ENCODE data around the gene KIF5A.

KIF5A gene

DNA sequence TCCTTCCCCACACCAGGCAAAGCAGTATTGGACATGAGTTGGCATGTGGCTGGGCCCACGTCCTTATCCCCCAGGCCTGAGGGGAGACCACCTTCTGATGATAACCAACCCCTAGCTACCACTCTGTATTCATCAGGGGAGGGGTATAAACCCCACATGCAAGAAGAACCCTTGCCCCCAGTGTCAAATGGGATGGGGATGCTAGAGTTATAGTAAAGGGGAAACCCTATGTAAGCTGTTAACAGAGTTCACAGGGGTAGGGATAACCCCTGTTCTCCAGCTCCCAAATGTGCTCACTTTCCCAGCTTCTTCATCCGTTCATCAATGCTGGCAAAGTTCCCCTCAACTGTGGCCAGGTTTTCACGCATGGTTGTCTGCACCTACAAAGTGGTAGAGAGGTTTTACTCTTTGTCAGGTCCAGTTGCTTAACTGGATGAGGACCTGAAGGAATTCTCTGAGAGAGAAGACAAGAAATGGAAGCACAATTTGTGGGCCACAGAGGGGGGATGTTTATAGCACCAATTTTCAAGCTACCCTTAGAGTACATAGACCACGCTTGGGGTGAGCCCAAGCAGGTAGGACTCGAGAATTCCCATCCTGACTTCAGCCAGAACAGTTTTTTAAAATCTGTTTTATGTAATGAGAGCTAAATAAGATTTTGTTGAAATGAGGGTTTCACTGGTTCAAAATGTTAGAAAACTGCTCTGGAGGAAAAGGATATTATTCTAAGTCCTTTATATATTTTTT is 19.3 kb upstream of the KIF5A start:
- H3K4me3 ChIP-seq (replicated peaks; ENCODE audit: low read depth, low read length), result no peak overlapping the region
- DNase-seq (ENCODE audit: extremely low read depth, low read depth), result no peak
- TF ChIP-seq, protein P1, sequence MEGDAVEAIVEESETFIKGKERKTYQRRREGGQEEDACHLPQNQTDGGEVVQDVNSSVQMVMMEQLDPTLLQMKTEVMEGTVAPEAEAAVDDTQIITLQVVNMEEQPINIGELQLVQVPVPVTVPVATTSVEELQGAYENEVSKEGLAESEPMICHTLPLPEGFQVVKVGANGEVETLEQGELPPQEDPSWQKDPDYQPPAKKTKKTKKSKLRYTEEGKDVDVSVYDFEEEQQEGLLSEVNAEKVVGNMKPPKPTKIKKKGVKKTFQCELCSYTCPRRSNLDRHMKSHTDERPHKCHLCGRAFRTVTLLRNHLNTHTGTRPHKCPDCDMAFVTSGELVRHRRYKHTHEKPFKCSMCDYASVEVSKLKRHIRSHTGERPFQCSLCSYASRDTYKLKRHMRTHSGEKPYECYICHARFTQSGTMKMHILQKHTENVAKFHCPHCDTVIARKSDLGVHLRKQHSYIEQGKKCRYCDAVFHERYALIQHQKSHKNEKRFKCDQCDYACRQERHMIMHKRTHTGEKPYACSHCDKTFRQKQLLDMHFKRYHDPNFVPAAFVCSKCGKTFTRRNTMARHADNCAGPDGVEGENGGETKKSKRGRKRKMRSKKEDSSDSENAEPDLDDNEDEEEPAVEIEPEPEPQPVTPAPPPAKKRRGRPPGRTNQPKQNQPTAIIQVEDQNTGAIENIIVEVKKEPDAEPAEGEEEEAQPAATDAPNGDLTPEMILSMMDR (IDR thresholded peaks at IDR 0.05; ENCODE audit: low read depth, low read length, missing control alignments), result no peak

DNA sequence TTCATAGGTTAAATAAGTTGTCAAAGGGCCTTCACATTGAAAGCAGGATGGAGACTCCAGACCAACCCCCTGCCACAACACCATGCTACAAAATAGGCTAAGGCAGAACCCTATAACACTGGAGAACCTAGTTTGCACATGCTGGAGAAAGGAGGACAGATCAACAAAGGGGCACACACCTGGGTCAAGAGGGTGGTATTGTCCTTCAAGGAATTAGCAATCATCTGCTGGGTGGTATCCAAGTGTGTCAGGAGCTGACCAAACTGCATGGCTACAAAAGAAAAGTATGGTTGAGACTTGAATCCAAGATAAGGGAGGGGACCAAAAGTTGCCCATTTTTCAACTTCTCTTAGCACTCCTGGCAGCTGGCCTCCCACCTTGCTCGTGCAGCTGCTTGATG is 18.0 kb upstream of the KIF5A start:
- H3K4me3 ChIP-seq (replicated peaks; ENCODE audit: low read depth, low read length), result no peak overlapping the region
- TF ChIP-seq, protein P1 (IDR thresholded peaks at IDR 0.05; ENCODE audit: low read depth, low read length, missing control alignments), result no peak
- DNase-seq (ENCODE audit: extremely low read depth, low read depth), result no peak

- H3K4me3 ChIP-seq (replicated peaks; ENCODE audit: low read depth, low read length), result no peak overlapping the region
- DNase-seq (ENCODE audit: extremely low read depth, low read depth), result no peak
- TF ChIP-seq, protein P1 (IDR thresholded peaks at IDR 0.05; ENCODE audit: low read depth, low read length, missing control alignments), result no peak
Measured at GRCh38 chr12:57533108-57533507, 16.7 kb upstream of the KIF5A start.

DNA sequence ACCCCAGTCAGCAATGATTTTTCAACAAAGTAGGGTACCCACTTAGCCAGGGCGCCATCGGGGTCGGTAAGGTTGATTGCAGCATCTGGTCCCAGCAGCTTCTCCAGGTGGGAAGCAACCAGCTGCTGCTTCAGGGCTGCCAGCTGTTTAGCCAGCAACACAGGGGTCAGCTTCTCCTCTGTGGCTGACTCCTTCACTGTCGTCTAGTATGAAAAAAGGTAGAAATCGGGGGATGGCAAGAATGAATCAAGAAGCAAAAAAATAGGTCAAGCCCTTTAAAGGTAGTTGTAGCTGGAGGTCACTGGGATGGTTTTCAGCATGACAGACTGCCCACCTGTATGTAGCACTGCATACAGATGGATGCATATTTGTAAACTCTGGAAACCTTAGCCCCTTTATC is 15.6 kb upstream of the KIF5A start:
- DNase-seq (ENCODE audit: extremely low read depth, low read depth), result no peak
- no peak overlapping the region for H3K4me3 ChIP-seq (replicated peaks; ENCODE audit: low read depth, low read length)
- TF ChIP-seq, protein P1 (IDR thresholded peaks at IDR 0.05; ENCODE audit: low read depth, low read length, missing control alignments), result no peak

DNA sequence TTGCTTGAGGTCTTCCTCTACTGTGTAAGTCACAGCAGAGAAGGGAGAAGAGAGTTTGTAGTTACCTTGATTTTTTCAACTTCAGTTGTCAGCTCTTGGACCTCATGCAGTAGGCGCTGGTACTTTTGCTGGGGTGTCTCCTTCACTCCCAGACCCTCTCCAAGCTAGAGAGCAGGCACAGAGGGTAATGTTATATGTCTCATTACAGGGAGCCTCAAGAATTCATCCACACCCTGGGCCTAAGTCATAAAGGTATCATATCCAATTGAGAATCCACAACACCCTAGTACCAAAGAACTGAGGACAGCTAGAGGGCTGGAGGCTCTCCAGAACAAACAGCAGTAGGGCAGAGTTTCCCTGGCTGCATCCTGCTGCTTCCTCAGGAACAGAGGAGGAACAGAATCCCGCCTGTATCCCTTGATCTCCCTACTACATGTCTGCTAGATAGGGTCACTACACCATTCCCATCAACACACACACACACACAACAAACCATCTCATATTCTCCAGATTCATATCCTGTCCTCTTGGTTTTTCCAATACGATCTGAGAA is 14.8 kb upstream of the KIF5A start:
- TF ChIP-seq, protein P1 (IDR thresholded peaks at IDR 0.05; ENCODE audit: low read depth, low read length, missing control alignments), result no peak
- DNase-seq (ENCODE audit: extremely low read depth, low read depth), result no peak
- no peak overlapping the region for H3K4me3 ChIP-seq (replicated peaks; ENCODE audit: low read depth, low read length)

GRCh38 chr12:57535764-57536596 is 13.9 kb upstream of the KIF5A start:
- no peak overlapping the region for H3K4me3 ChIP-seq (replicated peaks; ENCODE audit: low read depth, low read length)
- TF ChIP-seq, protein P1 (IDR thresholded peaks at IDR 0.05; ENCODE audit: low read depth, low read length, missing control alignments), result no peak
- no peak for DNase-seq (ENCODE audit: extremely low read depth, low read depth)

All from HFF-Myc (cell line).